ENCODE measurements around the gene CHL1.

CHL1 gene, protein sequence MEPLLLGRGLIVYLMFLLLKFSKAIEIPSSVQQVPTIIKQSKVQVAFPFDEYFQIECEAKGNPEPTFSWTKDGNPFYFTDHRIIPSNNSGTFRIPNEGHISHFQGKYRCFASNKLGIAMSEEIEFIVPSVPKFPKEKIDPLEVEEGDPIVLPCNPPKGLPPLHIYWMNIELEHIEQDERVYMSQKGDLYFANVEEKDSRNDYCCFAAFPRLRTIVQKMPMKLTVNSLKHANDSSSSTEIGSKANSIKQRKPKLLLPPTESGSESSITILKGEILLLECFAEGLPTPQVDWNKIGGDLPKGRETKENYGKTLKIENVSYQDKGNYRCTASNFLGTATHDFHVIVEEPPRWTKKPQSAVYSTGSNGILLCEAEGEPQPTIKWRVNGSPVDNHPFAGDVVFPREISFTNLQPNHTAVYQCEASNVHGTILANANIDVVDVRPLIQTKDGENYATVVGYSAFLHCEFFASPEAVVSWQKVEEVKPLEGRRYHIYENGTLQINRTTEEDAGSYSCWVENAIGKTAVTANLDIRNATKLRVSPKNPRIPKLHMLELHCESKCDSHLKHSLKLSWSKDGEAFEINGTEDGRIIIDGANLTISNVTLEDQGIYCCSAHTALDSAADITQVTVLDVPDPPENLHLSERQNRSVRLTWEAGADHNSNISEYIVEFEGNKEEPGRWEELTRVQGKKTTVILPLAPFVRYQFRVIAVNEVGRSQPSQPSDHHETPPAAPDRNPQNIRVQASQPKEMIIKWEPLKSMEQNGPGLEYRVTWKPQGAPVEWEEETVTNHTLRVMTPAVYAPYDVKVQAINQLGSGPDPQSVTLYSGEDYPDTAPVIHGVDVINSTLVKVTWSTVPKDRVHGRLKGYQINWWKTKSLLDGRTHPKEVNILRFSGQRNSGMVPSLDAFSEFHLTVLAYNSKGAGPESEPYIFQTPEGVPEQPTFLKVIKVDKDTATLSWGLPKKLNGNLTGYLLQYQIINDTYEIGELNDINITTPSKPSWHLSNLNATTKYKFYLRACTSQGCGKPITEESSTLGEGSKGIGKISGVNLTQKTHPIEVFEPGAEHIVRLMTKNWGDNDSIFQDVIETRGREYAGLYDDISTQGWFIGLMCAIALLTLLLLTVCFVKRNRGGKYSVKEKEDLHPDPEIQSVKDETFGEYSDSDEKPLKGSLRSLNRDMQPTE (N-terminal part only)

DNA sequence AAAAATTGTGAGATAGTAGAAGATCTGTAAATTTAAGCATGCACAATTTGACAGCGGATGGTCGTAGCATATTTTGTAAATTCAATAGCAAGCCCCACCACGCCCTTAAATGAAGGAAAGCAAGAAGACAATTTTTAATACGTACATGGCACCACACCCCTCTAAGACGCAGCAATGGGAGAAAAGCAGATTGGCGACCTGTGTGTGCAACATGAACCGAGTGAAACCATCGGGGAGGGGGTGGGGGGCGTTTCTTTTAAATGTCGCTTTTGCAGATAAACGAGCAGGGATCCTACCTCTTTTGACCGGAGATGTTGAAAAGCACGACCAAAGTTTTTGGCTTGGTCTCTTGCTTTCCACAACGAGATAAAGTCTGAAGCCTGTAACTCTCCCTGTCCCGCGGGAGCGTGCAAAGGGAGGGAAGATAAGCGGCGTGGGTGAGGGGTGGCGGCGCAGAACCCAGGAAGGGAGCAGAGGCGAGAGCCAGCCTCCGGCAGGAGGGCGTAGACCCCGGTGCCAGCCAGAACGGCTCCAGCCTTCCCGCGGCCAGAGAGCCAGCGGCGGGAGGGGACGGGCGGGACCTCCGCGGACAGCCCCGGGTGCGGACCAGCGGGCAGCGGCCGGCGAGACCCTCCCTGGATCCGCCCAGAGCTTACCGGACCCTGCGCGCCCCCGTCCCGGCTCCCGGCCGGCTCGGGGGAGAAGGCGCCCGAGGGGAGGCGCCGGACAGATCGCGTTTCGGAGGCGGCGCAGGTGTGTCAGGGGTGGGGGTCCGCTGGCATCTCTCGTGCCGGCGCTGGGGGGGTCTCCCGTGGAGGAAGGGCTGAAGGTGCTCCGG, at the start of gene CHL1:
Gene CHL1 (plus strand): TSS at position 453 of the 838 bp plus-strand sequence. CDS start 123,014 bp downstream, outside the sequence.
- no peak for DNase-seq (ENCODE audit: low read depth)

GRCh38 chr3:151614-152189, 44.9 kb upstream of the CHL1 start:
- DNase-seq (ENCODE audit: low read depth) = no peak
- TF ChIP-seq, protein P1, sequence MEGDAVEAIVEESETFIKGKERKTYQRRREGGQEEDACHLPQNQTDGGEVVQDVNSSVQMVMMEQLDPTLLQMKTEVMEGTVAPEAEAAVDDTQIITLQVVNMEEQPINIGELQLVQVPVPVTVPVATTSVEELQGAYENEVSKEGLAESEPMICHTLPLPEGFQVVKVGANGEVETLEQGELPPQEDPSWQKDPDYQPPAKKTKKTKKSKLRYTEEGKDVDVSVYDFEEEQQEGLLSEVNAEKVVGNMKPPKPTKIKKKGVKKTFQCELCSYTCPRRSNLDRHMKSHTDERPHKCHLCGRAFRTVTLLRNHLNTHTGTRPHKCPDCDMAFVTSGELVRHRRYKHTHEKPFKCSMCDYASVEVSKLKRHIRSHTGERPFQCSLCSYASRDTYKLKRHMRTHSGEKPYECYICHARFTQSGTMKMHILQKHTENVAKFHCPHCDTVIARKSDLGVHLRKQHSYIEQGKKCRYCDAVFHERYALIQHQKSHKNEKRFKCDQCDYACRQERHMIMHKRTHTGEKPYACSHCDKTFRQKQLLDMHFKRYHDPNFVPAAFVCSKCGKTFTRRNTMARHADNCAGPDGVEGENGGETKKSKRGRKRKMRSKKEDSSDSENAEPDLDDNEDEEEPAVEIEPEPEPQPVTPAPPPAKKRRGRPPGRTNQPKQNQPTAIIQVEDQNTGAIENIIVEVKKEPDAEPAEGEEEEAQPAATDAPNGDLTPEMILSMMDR (IDR thresholded peaks at IDR 0.05; ENCODE audit: low read length, missing control alignments) = no peak
- H3K4me3 ChIP-seq (replicated peaks; ENCODE audit: low read depth, low read length) = no peak overlapping the region

More for the DNA sequence above, at the start of gene CHL1:
- no peak within 1 kb of the TSS for H3K4me3 ChIP-seq (replicated peaks; ENCODE audit: low read depth, low read length)
- TF ChIP-seq, protein P1 (IDR thresholded peaks at IDR 0.05; ENCODE audit: low read length, missing control alignments) = no peak

- TF ChIP-seq, protein P1 (IDR thresholded peaks at IDR 0.05; ENCODE audit: low read length, missing control alignments) = no peak
- no peak overlapping the region for H3K4me3 ChIP-seq (replicated peaks; ENCODE audit: low read depth, low read length)
- no peak for DNase-seq (ENCODE audit: low read depth)
Measured at GRCh38 chr3:159974-160373, 36.6 kb upstream of the CHL1 start.

DNA sequence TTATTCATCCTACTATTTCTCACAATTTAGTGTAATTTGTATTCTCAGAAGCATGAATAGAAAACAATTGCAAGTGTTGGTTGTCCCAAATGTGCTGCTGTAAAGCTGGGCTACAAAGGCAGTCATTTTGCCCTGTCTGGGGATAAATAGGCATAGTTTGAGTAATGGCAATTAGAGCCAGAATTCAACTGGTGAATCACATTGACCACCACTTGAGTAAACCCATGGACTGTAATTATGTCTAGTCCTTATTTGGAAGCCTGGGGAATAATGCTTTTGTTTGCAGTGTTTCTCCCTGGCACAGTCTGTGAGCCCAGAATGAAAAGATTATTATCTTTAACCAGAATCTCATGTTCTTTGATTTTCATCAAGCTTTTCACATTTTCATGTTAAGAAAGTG, 30.5 kb upstream of the CHL1 start:
- H3K4me3 ChIP-seq (replicated peaks; ENCODE audit: low read depth, low read length) = no peak overlapping the region
- DNase-seq (ENCODE audit: low read depth) = no peak

GRCh38 chr3:166799-167198, 29.8 kb upstream of the CHL1 start:
- H3K4me3 ChIP-seq (replicated peaks; ENCODE audit: low read depth, low read length) = no peak overlapping the region
- TF ChIP-seq, protein P1 (IDR thresholded peaks at IDR 0.05; ENCODE audit: low read length, missing control alignments) = no peak
- DNase-seq (ENCODE audit: low read depth) = no peak

More for the DNA sequence above, 30.5 kb upstream of the CHL1 start:
- TF ChIP-seq, protein P1 (IDR thresholded peaks at IDR 0.05; ENCODE audit: low read length, missing control alignments) = no peak

Data from fibroblast of pulmonary artery (primary cell).